Measurements from ENCODE around the gene TVP23C.

DNA sequence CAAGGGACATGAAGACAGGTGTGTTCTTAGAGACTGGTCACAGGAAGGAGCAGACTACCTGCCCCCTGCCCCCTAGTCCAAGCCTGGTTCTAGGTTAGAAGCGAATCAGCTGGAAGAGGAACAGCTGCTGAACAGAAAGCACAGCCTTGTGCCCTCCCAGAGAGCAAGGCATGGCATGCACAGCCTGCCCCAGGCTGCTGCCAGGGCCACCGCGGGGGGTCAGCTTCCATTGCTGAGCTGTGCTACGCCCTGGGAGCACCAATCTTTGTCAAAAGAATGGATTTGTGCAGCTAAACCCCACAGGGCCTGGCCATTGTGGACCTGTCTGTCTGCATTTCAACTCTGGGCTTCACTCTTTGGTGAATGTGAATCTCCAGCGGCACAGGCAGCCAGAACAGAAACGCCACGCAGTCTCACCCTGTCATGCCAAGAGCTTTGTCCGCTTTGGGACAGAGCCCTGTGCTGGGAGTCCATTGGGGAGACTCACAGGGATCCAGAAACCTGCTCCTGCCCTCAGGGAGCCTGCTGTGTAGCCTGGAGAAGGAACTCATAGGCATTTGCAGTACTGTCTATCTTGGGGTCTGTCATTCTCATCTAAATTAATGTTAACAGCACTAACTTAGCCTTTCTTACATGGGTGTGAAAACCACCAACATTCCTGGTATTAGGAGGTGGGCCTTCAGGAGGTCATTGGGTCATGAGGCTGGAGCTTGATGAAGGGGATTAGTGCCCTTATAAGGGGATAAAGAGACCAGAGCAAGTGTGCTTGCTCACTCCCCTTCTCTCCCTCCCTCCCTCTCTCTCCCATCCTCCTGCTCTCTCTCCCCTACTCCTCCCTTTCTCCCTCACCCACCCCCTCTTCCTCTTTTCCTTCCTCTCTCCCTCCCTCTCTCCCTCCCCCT, 70.2 kb downstream of the TVP23C start:
- TF ChIP-seq, protein P1, sequence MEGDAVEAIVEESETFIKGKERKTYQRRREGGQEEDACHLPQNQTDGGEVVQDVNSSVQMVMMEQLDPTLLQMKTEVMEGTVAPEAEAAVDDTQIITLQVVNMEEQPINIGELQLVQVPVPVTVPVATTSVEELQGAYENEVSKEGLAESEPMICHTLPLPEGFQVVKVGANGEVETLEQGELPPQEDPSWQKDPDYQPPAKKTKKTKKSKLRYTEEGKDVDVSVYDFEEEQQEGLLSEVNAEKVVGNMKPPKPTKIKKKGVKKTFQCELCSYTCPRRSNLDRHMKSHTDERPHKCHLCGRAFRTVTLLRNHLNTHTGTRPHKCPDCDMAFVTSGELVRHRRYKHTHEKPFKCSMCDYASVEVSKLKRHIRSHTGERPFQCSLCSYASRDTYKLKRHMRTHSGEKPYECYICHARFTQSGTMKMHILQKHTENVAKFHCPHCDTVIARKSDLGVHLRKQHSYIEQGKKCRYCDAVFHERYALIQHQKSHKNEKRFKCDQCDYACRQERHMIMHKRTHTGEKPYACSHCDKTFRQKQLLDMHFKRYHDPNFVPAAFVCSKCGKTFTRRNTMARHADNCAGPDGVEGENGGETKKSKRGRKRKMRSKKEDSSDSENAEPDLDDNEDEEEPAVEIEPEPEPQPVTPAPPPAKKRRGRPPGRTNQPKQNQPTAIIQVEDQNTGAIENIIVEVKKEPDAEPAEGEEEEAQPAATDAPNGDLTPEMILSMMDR (conservative IDR thresholded peaks at IDR 0.05; ENCODE audit: low read depth in 2 of 2), result no peak
- TF ChIP-seq, protein P2, sequence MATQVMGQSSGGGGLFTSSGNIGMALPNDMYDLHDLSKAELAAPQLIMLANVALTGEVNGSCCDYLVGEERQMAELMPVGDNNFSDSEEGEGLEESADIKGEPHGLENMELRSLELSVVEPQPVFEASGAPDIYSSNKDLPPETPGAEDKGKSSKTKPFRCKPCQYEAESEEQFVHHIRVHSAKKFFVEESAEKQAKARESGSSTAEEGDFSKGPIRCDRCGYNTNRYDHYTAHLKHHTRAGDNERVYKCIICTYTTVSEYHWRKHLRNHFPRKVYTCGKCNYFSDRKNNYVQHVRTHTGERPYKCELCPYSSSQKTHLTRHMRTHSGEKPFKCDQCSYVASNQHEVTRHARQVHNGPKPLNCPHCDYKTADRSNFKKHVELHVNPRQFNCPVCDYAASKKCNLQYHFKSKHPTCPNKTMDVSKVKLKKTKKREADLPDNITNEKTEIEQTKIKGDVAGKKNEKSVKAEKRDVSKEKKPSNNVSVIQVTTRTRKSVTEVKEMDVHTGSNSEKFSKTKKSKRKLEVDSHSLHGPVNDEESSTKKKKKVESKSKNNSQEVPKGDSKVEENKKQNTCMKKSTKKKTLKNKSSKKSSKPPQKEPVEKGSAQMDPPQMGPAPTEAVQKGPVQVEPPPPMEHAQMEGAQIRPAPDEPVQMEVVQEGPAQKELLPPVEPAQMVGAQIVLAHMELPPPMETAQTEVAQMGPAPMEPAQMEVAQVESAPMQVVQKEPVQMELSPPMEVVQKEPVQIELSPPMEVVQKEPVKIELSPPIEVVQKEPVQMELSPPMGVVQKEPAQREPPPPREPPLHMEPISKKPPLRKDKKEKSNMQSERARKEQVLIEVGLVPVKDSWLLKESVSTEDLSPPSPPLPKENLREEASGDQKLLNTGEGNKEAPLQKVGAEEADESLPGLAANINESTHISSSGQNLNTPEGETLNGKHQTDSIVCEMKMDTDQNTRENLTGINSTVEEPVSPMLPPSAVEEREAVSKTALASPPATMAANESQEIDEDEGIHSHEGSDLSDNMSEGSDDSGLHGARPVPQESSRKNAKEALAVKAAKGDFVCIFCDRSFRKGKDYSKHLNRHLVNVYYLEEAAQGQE (IDR thresholded peaks at IDR 0.05; ENCODE audit: unreplicated experiment), result no peak
- TF ChIP-seq EZH2 (IDR thresholded peaks at IDR 0.05; ENCODE audit: low read depth, unreplicated experiment) (no peak), POLR2AphosphoS5 (IDR thresholded peaks at IDR 0.05; ENCODE audit: low read depth) (no peak), CREB1 (CRISPR knock-in tag; IDR thresholded peaks at IDR 0.05; ENCODE audit: low read depth) (no peak), EZH2phosphoT487 (IDR thresholded peaks at IDR 0.05; ENCODE audit: unreplicated experiment) (no peak), NANOG (IDR thresholded peaks at IDR 0.05; ENCODE audit: borderline replicate concordance) (no peak), JUNB (IDR thresholded peaks at IDR 0.05; ENCODE audit: unreplicated experiment) (no peak), ZNF114 (CRISPR knock-in tag; IDR thresholded peaks at IDR 0.05) (no peak), ZNF331 (CRISPR knock-in tag; IDR thresholded peaks at IDR 0.05; ENCODE audit: low read depth) (no peak), STAT1 (IDR thresholded peaks at IDR 0.05; ENCODE audit: unreplicated experiment) (no peak)
